ENCODE data around the gene C10orf90.

The C10orf90 gene

GRCh38 chr10:126704649-126705048 is 34.2 kb upstream of the C10orf90 start:
- DNase-seq (ENCODE audit: extremely low read depth, low read depth), result no peak
- H3K4me3 ChIP-seq (replicated peaks; ENCODE audit: low read depth, low read length), result no peak overlapping the region
- TF ChIP-seq CTCF (IDR thresholded peaks at IDR 0.05; ENCODE audit: low read depth, low read length, missing control alignments), result no peak

- H3K4me3 ChIP-seq (replicated peaks; ENCODE audit: low read depth, low read length), result no peak overlapping the region
- TF ChIP-seq CTCF (IDR thresholded peaks at IDR 0.05; ENCODE audit: low read depth, low read length, missing control alignments), result no peak
- DNase-seq (ENCODE audit: extremely low read depth, low read depth), result no peak
Measured at GRCh38 chr10:126702181-126702580, 31.7 kb upstream of the C10orf90 start.

- no peak for DNase-seq (ENCODE audit: extremely low read depth, low read depth)
- no peak overlapping the region for H3K4me3 ChIP-seq (replicated peaks; ENCODE audit: low read depth, low read length)
- no peak for TF ChIP-seq CTCF (IDR thresholded peaks at IDR 0.05; ENCODE audit: low read depth, low read length, missing control alignments)
Measured at GRCh38 chr10:126701526-126701925, 31.0 kb upstream of the C10orf90 start.

- no peak for DNase-seq (ENCODE audit: extremely low read depth, low read depth)
- no peak overlapping the region for H3K4me3 ChIP-seq (replicated peaks; ENCODE audit: low read depth, low read length)
- TF ChIP-seq CTCF (IDR thresholded peaks at IDR 0.05; ENCODE audit: low read depth, low read length, missing control alignments), result no peak
Measured at GRCh38 chr10:126696684-126697083, 26.2 kb upstream of the C10orf90 start.

- no peak overlapping the region for H3K4me3 ChIP-seq (replicated peaks; ENCODE audit: low read depth, low read length)
- TF ChIP-seq CTCF (IDR thresholded peaks at IDR 0.05; ENCODE audit: low read depth, low read length, missing control alignments), result no peak
- DNase-seq (ENCODE audit: extremely low read depth, low read depth), result no peak
Measured at GRCh38 chr10:126691456-126691855, 21.0 kb upstream of the C10orf90 start.

- no peak for DNase-seq (ENCODE audit: extremely low read depth, low read depth)
- no peak overlapping the region for H3K4me3 ChIP-seq (replicated peaks; ENCODE audit: low read depth, low read length)
- TF ChIP-seq CTCF (IDR thresholded peaks at IDR 0.05; ENCODE audit: low read depth, low read length, missing control alignments), result no peak
Measured at GRCh38 chr10:126690534-126690933, 20.0 kb upstream of the C10orf90 start.

- TF ChIP-seq CTCF (IDR thresholded peaks at IDR 0.05; ENCODE audit: low read depth, low read length, missing control alignments), result no peak
- no peak overlapping the region for H3K4me3 ChIP-seq (replicated peaks; ENCODE audit: low read depth, low read length)
- no peak for DNase-seq (ENCODE audit: extremely low read depth, low read depth)
Measured at GRCh38 chr10:126689461-126689994, 19.0 kb upstream of the C10orf90 start.
